ENCODE data around the gene GPX2. TPM values are rescaled to one million over a fixed set of nuclear protein-coding genes. Genes with fewer than 3 reads are reported as not detected.

Gene GPX2
- total RNA-seq, 1 experiment from 2014 or later = 4.3 TPM

- Histone ChIP-seq H2AFZ (ENCODE audit: low read length) (peak overlapping the region; percentile 86), H3K4me2 (ENCODE audit: low read length) (peak overlapping the region; percentile 83), H3K9me2 (replicated peaks; ENCODE audit: low read length) (no peaks in the 10 kb centered on the region), H3K36me3 (ENCODE audit: low read depth, low read length) (no peaks in the 10 kb centered on the region), H3K4me3 (ENCODE audit: low read length) (peak overlapping the region; percentile 62), H3F3A (ENCODE audit: low read length, unreplicated experiment) (no peaks in the 10 kb centered on the region), H4K20me1 (ENCODE audit: low read length) (no peaks in the 10 kb centered on the region), H3K27me3 (ENCODE audit: low read length) (no peaks in the 10 kb centered on the region), H3K79me2 (ENCODE audit: low read length) (peaks cover 16% of the 10 kb centered on the region), H3K9ac (ENCODE audit: low read length) (no peak overlapping the region), H3K9me3 (ENCODE audit: low read length) (no peaks in the 10 kb centered on the region), H3K27ac (ENCODE audit: low read length) (no peak overlapping the region), H3K4me1 (ENCODE audit: insufficient read depth, low read length) (peaks cover 16% of the 10 kb centered on the region)
- BruUV-seq (replicated peaks) = no TSS peak
- DNase-seq (peak; percentile 73), ATAC-seq (0 out of 2 replicates have a peak, but pooled peaks have one; percentile 2)
- TF ChIP-seq EZH2 (IDR thresholded peaks at IDR 0.05; ENCODE audit: low read length, unreplicated experiment) = no peak
- peak; percentile 90 for TF ChIP-seq CTCF (conservative IDR thresholded peaks at IDR 0.05; ENCODE audit: low read depth, low read length)
- TF ChIP-seq EZH2phosphoT487 (IDR thresholded peaks at IDR 0.05; ENCODE audit: borderline replicate concordance, low read length) = no peak
- CTCF ChIA-PET = no interaction called here
- intact Hi-C loops (cut with micrococcal nuclease) = loop anchor here (1.0 to 10.0 kb wide), 3 partner anchors 46 to 179 kb away; no protein-coding TSS in a partner anchor
- POLR2A ChIA-PET (ENCODE audit: unreplicated experiment) = no interaction called here
These were observed 41.1 kb upstream of the GPX2 start for GRCh38 chr14:64983439-64984310.

GRCh38 chr14:64979336-64980074 is 37.0 kb upstream of the GPX2 start:
- no peaks in the 10 kb centered on the region for H3K9me3 ChIP-seq (ENCODE audit: low read length)
- peak; percentile 14 for DNase-seq
- BruUV-seq (replicated peaks) = no TSS peak
- no peak overlapping the region for H3K4me3 ChIP-seq (ENCODE audit: low read length)
- H3K9me2 ChIP-seq (replicated peaks; ENCODE audit: low read length) = no peaks in the 10 kb centered on the region
- POLR2A ChIA-PET (ENCODE audit: unreplicated experiment) = no interaction called here
- no peaks in the 10 kb centered on the region for H3K27me3 ChIP-seq (ENCODE audit: low read length)
- TF ChIP-seq CTCF (conservative IDR thresholded peaks at IDR 0.05; ENCODE audit: low read depth, low read length) (no peak), EZH2 (IDR thresholded peaks at IDR 0.05; ENCODE audit: low read length, unreplicated experiment) (no peak), EZH2phosphoT487 (IDR thresholded peaks at IDR 0.05; ENCODE audit: borderline replicate concordance, low read length) (no peak)
- H3K4me2 ChIP-seq (ENCODE audit: low read length) = no peak overlapping the region
- no peaks in the 10 kb centered on the region for H3F3A ChIP-seq (ENCODE audit: low read length, unreplicated experiment)
- no peaks in the 10 kb centered on the region for H3K36me3 ChIP-seq (ENCODE audit: low read depth, low read length)
- CTCF ChIA-PET = no interaction called here
- H3K27ac ChIP-seq (ENCODE audit: low read length) = no peak overlapping the region
- H3K79me2 ChIP-seq (ENCODE audit: low read length) = no peaks in the 10 kb centered on the region
- H3K9ac ChIP-seq (ENCODE audit: low read length) = no peak overlapping the region
- intact Hi-C loops (cut with micrococcal nuclease) = loop anchor here (10.0 kb wide), 1 partner anchor 175 kb away; no protein-coding TSS in a partner anchor
- H4K20me1 ChIP-seq (ENCODE audit: low read length) = no peaks in the 10 kb centered on the region
- no peaks in the 10 kb centered on the region for H3K4me1 ChIP-seq (ENCODE audit: insufficient read depth, low read length)
- ATAC-seq = peak; percentile 43
- no peak overlapping the region for H2AFZ ChIP-seq (ENCODE audit: low read length)

Data from PC-3 (cell line).